ENCODE measurements around the gene APLP2. TPM values are rescaled to one million over a fixed set of nuclear protein-coding genes. Genes with fewer than 3 reads are reported as not detected.

The APLP2 gene
- total and polyA plus RNA-seq, 9 of the 15 experiments (the other 6 are each of a cell fraction or from before 2014, with no cell fraction given), result 17.4 to 164 (median 118) TPM

DNA sequence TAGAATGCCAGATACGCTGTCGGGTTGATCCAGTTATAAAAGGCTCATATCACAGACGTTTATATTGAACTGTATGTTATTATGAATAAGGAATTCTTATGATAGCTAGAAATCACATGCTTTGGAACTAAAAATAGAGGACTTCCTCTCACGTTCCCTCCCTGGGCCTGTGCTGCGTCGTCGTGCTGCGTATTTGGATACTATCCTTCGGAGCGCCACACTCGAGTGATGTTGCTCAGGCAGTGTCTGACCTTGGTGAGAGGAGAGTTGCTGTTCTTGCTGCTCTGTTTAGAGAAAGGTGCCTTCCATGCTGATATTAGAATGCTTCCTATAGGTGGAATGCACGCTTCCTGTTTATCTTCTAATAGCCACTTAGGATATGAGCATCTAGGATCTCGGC lies 69.7 kb downstream of the APLP2 start:
- intact Hi-C loops (cut with micrococcal nuclease), result loop anchor here (10.0 kb wide), 1 partner anchor 355 kb away; no protein-coding TSS in a partner anchor
- BruUV-seq (replicated peaks), result no TSS peak
- H4K20me1 ChIP-seq (replicated peaks; ENCODE audit: control insufficient read depth, insufficient read depth, low read length), result no peaks in the 10 kb centered on the region
- in situ Hi-C loops (cut with MboI), result no loop called here
- H3K9ac ChIP-seq (ENCODE audit: insufficient read depth in 1 of 2, low read depth in 2 of 2, low read length in 2 of 2), result no peak overlapping the region
- H3K9me3 ChIP-seq (replicated peaks; ENCODE audit: control insufficient read depth, insufficient read depth, low read depth, low read length), result no peaks in the 10 kb centered on the region
- H3K9me1 ChIP-seq (ENCODE audit: control insufficient read depth, insufficient read depth, low read length), result no peaks in the 10 kb centered on the region
- H3K4me1 ChIP-seq (replicated peaks in 1 of 2; ENCODE audit: control insufficient read depth in 2 of 2, insufficient read depth in 2 of 2, low read length in 2 of 2), result no peaks in the 10 kb centered on the region
- FAIRE-seq (no peak), DNase-seq (ENCODE audit: extremely low read depth in 1 of 4, low spot score in 3 of 4) (no peak), ATAC-seq (no peak)
- peaks cover 89% of the 10 kb centered on the region; the same call in 2 of the 3 replicates for H3K36me3 ChIP-seq (ENCODE audit: control insufficient read depth, insufficient read depth, low read length)
- 88% methylated on average over 13 of the region's 13 CpGs for WGBS (ENCODE audit: insufficient coverage, low coverage, missing lambda C conversion rate)
- H3K79me2 ChIP-seq (ENCODE audit: control insufficient read depth, insufficient read depth, low read length), result no peaks in the 10 kb centered on the region
- no peak for TF ChIP-seq HDAC1 (IDR thresholded peaks at IDR 0.05)
- TF ChIP-seq CEBPG (CRISPR knock-in tag; IDR thresholded peaks at IDR 0.05), result no peak
- no peak for TF ChIP-seq CEBPG (tag; conservative IDR thresholded peaks at IDR 0.05 in 1 of 2, IDR thresholded peaks at IDR 0.05 in 1 of 2)
- TF ChIP-seq ZNF589 (CRISPR knock-in tag; IDR thresholded peaks at IDR 0.05; ENCODE audit: low read depth), result no peak
- TF ChIP-seq ZNF444 (CRISPR knock-in tag; IDR thresholded peaks at IDR 0.05), result no peak
- no peak for TF ChIP-seq SMAD1 (IDR thresholded peaks at IDR 0.05; ENCODE audit: low read depth, low read length, partially characterized antibody)
- TF ChIP-seq GABPB2 (CRISPR knock-in tag; conservative IDR thresholded peaks at IDR 0.05), result no peak
- no peak for TF ChIP-seq NUFIP1 (IDR thresholded peaks at IDR 0.05; ENCODE audit: partially characterized antibody)
- TF ChIP-seq ATF7 (IDR thresholded peaks at IDR 0.05), result no peak
- no peak for TF ChIP-seq HMG20B (CRISPR knock-in tag; IDR thresholded peaks at IDR 0.05)
- TF ChIP-seq YY1 (IDR thresholded peaks at IDR 0.05; ENCODE audit: borderline replicate concordance in 1 of 3, control insufficient read depth in 1 of 3, extremely low read depth in 1 of 3, insufficient read depth in 3 of 3, insufficient read length in 1 of 3, insufficient replicate concordance in 2 of 3, low read depth in 1 of 3, low read length in 2 of 3), result no peak
- no peak for TF ChIP-seq POLR2AphosphoS5 (IDR thresholded peaks at IDR 0.05; ENCODE audit: control insufficient read depth, insufficient read depth, low read depth, low read length)
- TF ChIP-seq, protein P1, sequence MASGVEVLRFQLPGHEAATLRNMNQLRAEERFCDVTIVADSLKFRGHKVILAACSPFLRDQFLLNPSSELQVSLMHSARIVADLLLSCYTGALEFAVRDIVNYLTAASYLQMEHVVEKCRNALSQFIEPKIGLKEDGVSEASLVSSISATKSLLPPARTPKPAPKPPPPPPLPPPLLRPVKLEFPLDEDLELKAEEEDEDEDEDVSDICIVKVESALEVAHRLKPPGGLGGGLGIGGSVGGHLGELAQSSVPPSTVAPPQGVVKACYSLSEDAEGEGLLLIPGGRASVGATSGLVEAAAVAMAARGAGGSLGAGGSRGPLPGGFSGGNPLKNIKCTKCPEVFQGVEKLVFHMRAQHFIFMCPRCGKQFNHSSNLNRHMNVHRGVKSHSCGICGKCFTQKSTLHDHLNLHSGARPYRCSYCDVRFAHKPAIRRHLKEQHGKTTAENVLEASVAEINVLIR (CRISPR knock-in tag; IDR thresholded peaks at IDR 0.05), result no peak
- no peak for TF ChIP-seq FOSL1 (tag; conservative IDR thresholded peaks at IDR 0.05)
- TF ChIP-seq IRF2 (CRISPR knock-in tag; IDR thresholded peaks at IDR 0.05), result no peak
- TF ChIP-seq ZNF830 (CRISPR knock-in tag; IDR thresholded peaks at IDR 0.05), result no peak
- TF ChIP-seq ZNF133 (CRISPR knock-in tag; IDR thresholded peaks at IDR 0.05), result no peak
- TF ChIP-seq ZNF707 (CRISPR knock-in tag; conservative IDR thresholded peaks at IDR 0.05), result no peak
- no peak for TF ChIP-seq PTTG1 (tag; IDR thresholded peaks at IDR 0.05; ENCODE audit: low read depth)
- no peak overlapping the region for H3K27ac ChIP-seq (ENCODE audit: extremely low read depth, low read depth, low read length)
- H3K4me3 ChIP-seq, result no peak overlapping the region
- H3K4me2 ChIP-seq (ENCODE audit: insufficient read depth, low read length), result no peak overlapping the region
- no peak overlapping the region for H2AFZ ChIP-seq (ENCODE audit: low read depth, low read length)
- ChIA-PET POLR2A (interaction anchor here (1.3 kb wide), 1 partner anchor 12 kb away, joined by 3 read pairs; no protein-coding TSS in a partner anchor), CTCF (ENCODE audit: low intra/inter-chr PET ratio) (no interaction called here)
- no peaks in the 10 kb centered on the region for H3K27me3 ChIP-seq (ENCODE audit: control insufficient read depth in 2 of 2, insufficient read depth in 2 of 2, low read length in 2 of 2)
